ENCODE results near the gene CLCNKB. TPM values are rescaled to one million over a fixed set of nuclear protein-coding genes. Genes with fewer than 3 reads are reported as not detected.
"Not testable (repeated sequence)": the region's sequence is repeated elsewhere in the genome, so short reads cannot be mapped to it uniquely, and the experiment has no call there.

The CLCNKB gene
- total and polyA plus RNA-seq, 4 donors, result 0.06 to 1.9 (median 0.29) TPM

GRCh38 chr1:16050328-16050727 is 6.7 kb downstream of the CLCNKB start:
- no peak for DNase-seq

GRCh38 chr1:16051039-16051438 is 7.5 kb downstream of the CLCNKB start:
- Histone ChIP-seq H3K4me3 (no peak overlapping the region), H3K4me1 (ENCODE audit: control insufficient read depth in 5 of 5, insufficient read depth in 5 of 5, low read length in 5 of 5) (peaks cover 0 to 7% (median 2%) of the 10 kb centered on the region in 5 donors), H3K36me3 (ENCODE audit: control insufficient read depth in 4 of 4, insufficient read depth in 4 of 4, low read length in 4 of 4) (no peaks in the 10 kb centered on the region), H3K9me3 (ENCODE audit: control insufficient read depth in 4 of 4, insufficient read depth in 3 of 4, low read length in 3 of 4) (no peaks in the 10 kb centered on the region), H3K9ac (ENCODE audit: insufficient read depth in 1 of 2, low read length in 2 of 2) (no peak overlapping the region), H3K27ac (ENCODE audit: low read depth in 1 of 2, low read length in 1 of 2) (no peak overlapping the region), H3K27me3 (ENCODE audit: control insufficient read depth in 3 of 3, insufficient read depth in 3 of 3, low read length in 2 of 3) (no peaks in the 10 kb centered on the region)
- WGBS, 2 donors, result 89 to 92% methylated on average over 3 of the region's 3 CpGs
- no peak for ATAC-seq (ENCODE audit: insufficient read depth, low FRiP score)
- no peak for DNase-seq
- no peak for TF ChIP-seq CTCF (IDR thresholded peaks at IDR 0.05; ENCODE audit: control extremely low read depth, extremely low read depth)

More at GRCh38 chr1:16050328-16050727, 6.7 kb downstream of the CLCNKB start:
- H3K27me3 ChIP-seq (ENCODE audit: control insufficient read depth in 3 of 3, insufficient read depth in 3 of 3, low read length in 2 of 3), result no peaks in the 10 kb centered on the region
- no peaks in the 10 kb centered on the region for H3K9me3 ChIP-seq (ENCODE audit: control insufficient read depth in 4 of 4, insufficient read depth in 3 of 4, low read length in 3 of 4)
- 88 to 89% methylated on average over 7 of the region's 7 CpGs for WGBS, 2 donors
- TF ChIP-seq CTCF (IDR thresholded peaks at IDR 0.05; ENCODE audit: control extremely low read depth, extremely low read depth), result no peak
- ATAC-seq (ENCODE audit: insufficient read depth, low FRiP score), result no peak
- no peaks in the 10 kb centered on the region for H3K36me3 ChIP-seq (ENCODE audit: control insufficient read depth in 4 of 4, insufficient read depth in 4 of 4, low read length in 4 of 4)
- H3K4me1 ChIP-seq (ENCODE audit: control insufficient read depth in 5 of 5, insufficient read depth in 5 of 5, low read length in 5 of 5), result peaks cover 0 to 7% (median 2%) of the 10 kb centered on the region in 5 donors
- H3K27ac ChIP-seq (ENCODE audit: low read depth in 1 of 2, low read length in 1 of 2), result no peak overlapping the region
- H3K4me3 ChIP-seq, result no peak overlapping the region
- no peak overlapping the region for H3K9ac ChIP-seq (ENCODE audit: insufficient read depth in 1 of 2, low read length in 2 of 2)

GRCh38 chr1:16051949-16052348 is 8.4 kb downstream of the CLCNKB start:
- H3K4me1 ChIP-seq (ENCODE audit: control insufficient read depth in 5 of 5, insufficient read depth in 5 of 5, low read length in 5 of 5); H3K9me3 ChIP-seq (ENCODE audit: control insufficient read depth in 4 of 4, insufficient read depth in 3 of 4, low read length in 3 of 4); H3K4me3 ChIP-seq; ATAC-seq (ENCODE audit: insufficient read depth, low FRiP score); H3K27me3 ChIP-seq (ENCODE audit: control insufficient read depth in 3 of 3, insufficient read depth in 3 of 3, low read length in 2 of 3); DNase-seq; H3K27ac ChIP-seq (ENCODE audit: low read depth in 1 of 2, low read length in 1 of 2); H3K36me3 ChIP-seq (ENCODE audit: control insufficient read depth in 4 of 4, insufficient read depth in 4 of 4, low read length in 4 of 4); H3K9ac ChIP-seq (ENCODE audit: insufficient read depth in 1 of 2, low read length in 2 of 2): not testable (repeated sequence)
- 91% methylated on average over 12 of the region's 12 CpGs for WGBS, 2 donors

GRCh38 chr1:16053781-16054502 is 10.4 kb downstream of the CLCNKB start:
- H3K9me3 ChIP-seq (ENCODE audit: control insufficient read depth in 4 of 4, insufficient read depth in 3 of 4, low read length in 3 of 4), result no peaks in the 10 kb centered on the region
- no peak overlapping the region for H3K9ac ChIP-seq (ENCODE audit: insufficient read depth in 1 of 2, low read length in 2 of 2)
- no peaks in the 10 kb centered on the region for H3K36me3 ChIP-seq (ENCODE audit: control insufficient read depth in 4 of 4, insufficient read depth in 4 of 4, low read length in 4 of 4)
- DNase-seq, result no peak
- ATAC-seq (ENCODE audit: insufficient read depth, low FRiP score), result no peak
- TF ChIP-seq CTCF (IDR thresholded peaks at IDR 0.05; ENCODE audit: control extremely low read depth, extremely low read depth), result no peak
- H3K27ac ChIP-seq (ENCODE audit: low read depth in 1 of 2, low read length in 1 of 2), result no peak overlapping the region
- peaks cover 0 to 3% (median 0%) of the 10 kb centered on the region in 5 donors for H3K4me1 ChIP-seq (ENCODE audit: control insufficient read depth in 5 of 5, insufficient read depth in 5 of 5, low read length in 5 of 5)
- no peak overlapping the region for H3K4me3 ChIP-seq
- no peaks in the 10 kb centered on the region for H3K27me3 ChIP-seq (ENCODE audit: control insufficient read depth in 3 of 3, insufficient read depth in 3 of 3, low read length in 2 of 3)
- 56 to 82% methylated on average over 6 to 8 of the region's 8 CpGs for WGBS, 2 donors

Data from lung (tissue), 12 donors.